Loucy (cell line): ENCODE results near the gene TBC1D12.

Source experiments
- CTCF ChIP-seq: fragments of 200-600 bp; sonication (generic); conservative IDR thresholded peaks from 2 replicates; pipeline ENCODE4 v1.5.1; 2014; ENCODE audit warnings: mild to moderate bottlenecking, antibody characterized with exemption, low read length
- EZH2phosphoT487 ChIP-seq: fragments of 200-600 bp; IDR thresholded peaks from 2 replicates; pipeline ENCODE4 v1.6.1; 2018; ENCODE audit warnings: antibody characterized with exemption, mild to moderate bottlenecking, moderate library complexity, borderline replicate concordance

- no peak for TF ChIP-seq CTCF
- TF ChIP-seq EZH2phosphoT487 = no peak
Observed at GRCh38 chr10:94427166-94427565, 24.8 kb downstream of the TBC1D12 start.
